H9 (cell line): ENCODE data around the gene PPCDC. TPM values are rescaled to one million over a fixed set of nuclear protein-coding genes. Genes with fewer than 3 reads are reported as not detected.

Source experiments
- DNase-seq: peaks from one replicate; pipeline ENCODE4 v3.0.0-alpha.2; 2017
- H2AFZ ChIP-seq: one replicate; pipeline ENCODE4 v1.6.1; 2013; ENCODE audit warnings: mild to moderate bottlenecking, low read length, control low read depth, moderate library complexity
- H2AK5ac ChIP-seq: 2 replicates; pipeline ENCODE4 v1.6.1; 2013; ENCODE audit warnings: low read length, control low read depth, mixed read lengths; ENCODE audit not compliant: insufficient read length
- H2BK120ac ChIP-seq: one replicate; pipeline ENCODE4 v1.6.1; 2013; ENCODE audit warnings: low read depth, mild to moderate bottlenecking, low read length, control low read depth, inconsistent platforms; ENCODE audit not compliant: poor library complexity, severe bottlenecking
- H2BK12ac ChIP-seq: 2 replicates; pipeline ENCODE4 v1.6.1; 2013; ENCODE audit warnings: low read length, control low read depth, mixed read lengths, low read depth; ENCODE audit not compliant: insufficient read length
- H2BK15ac ChIP-seq: 2 replicates; pipeline ENCODE4 v1.6.1; 2013; ENCODE audit warnings: low read depth, low read length, control low read depth
- H2BK20ac ChIP-seq: one replicate; pipeline ENCODE4 v1.6.1; 2013; ENCODE audit warnings: low read depth, mild to moderate bottlenecking, low read length, control low read depth, inconsistent platforms; ENCODE audit not compliant: poor library complexity, severe bottlenecking
- H2BK5ac ChIP-seq: 2 replicates; pipeline ENCODE4 v1.6.1; 2013; ENCODE audit warnings: low read length, control low read depth, mixed read lengths; ENCODE audit not compliant: insufficient read length
- H3K14ac ChIP-seq: 2 replicates; pipeline ENCODE4 v1.6.1; 2013; ENCODE audit warnings: low read length, control low read depth; ENCODE audit not compliant: insufficient read depth
- H3K18ac ChIP-seq: 2 replicates; pipeline ENCODE4 v1.6.1; 2013; ENCODE audit warnings: low read depth, mild to moderate bottlenecking, mixed read lengths, low read length, control low read depth; ENCODE audit not compliant: insufficient read length
- H3K23ac ChIP-seq: 2 replicates; pipeline ENCODE4 v1.6.1; 2013; ENCODE audit warnings: low read length, control low read depth, mixed read lengths, low read depth; ENCODE audit not compliant: insufficient read length
- H3K23me2 ChIP-seq: 2 replicates; pipeline ENCODE4 v1.6.1; 2013; ENCODE audit warnings: low read depth, mild to moderate bottlenecking, mixed read lengths, low read length, control low read depth; ENCODE audit not compliant: insufficient read length, poor library complexity, severe bottlenecking
- H3K27ac ChIP-seq: 2 replicates; pipeline ENCODE4 v1.5.1; 2013; ENCODE audit warnings: low read length, control low read depth, mixed read lengths, low read depth; ENCODE audit not compliant: insufficient read length
- H3K27me3 ChIP-seq: 2 replicates; pipeline ENCODE4 v1.6.1; 2013; ENCODE audit warnings: low read length, control low read depth, inconsistent platforms; ENCODE audit not compliant: insufficient read depth
- H3K4ac ChIP-seq: 2 replicates; pipeline ENCODE4 v1.6.1; 2013; ENCODE audit warnings: low read depth, mild to moderate bottlenecking, control low read depth, inconsistent platforms, low read length, moderate library complexity
- H3K4me1 ChIP-seq: 2 replicates; pipeline ENCODE4 v1.6.1; 2013; ENCODE audit warnings: low read length, control low read depth, inconsistent platforms; ENCODE audit not compliant: insufficient read depth
- H3K4me2 ChIP-seq: 2 replicates; pipeline ENCODE4 v1.6.1; 2013; ENCODE audit warnings: low read length, control low read depth, mixed read lengths; ENCODE audit not compliant: insufficient read length, insufficient read depth
- H3K56ac ChIP-seq: 2 replicates; pipeline ENCODE4 v1.6.1; 2013; ENCODE audit warnings: low read depth, mild to moderate bottlenecking, mixed read lengths, low read length, control low read depth; ENCODE audit not compliant: insufficient read length
- H3K79me1 ChIP-seq: 2 replicates; pipeline ENCODE4 v1.6.1; 2013; ENCODE audit warnings: low read depth, mild to moderate bottlenecking, moderate library complexity, low read length, control low read depth, inconsistent platforms; ENCODE audit not compliant: insufficient read depth, poor library complexity, severe bottlenecking
- H3K79me2 ChIP-seq: 2 replicates; pipeline ENCODE4 v1.6.1; 2013; ENCODE audit warnings: low read length, control low read depth, inconsistent platforms; ENCODE audit not compliant: insufficient read depth
- H3K9ac ChIP-seq: 2 replicates; pipeline ENCODE4 v1.6.1; 2013; ENCODE audit warnings: low read length, control low read depth, mixed read lengths; ENCODE audit not compliant: insufficient read length; ENCODE audit errors: extremely low read depth
- H3K9me3 ChIP-seq: one replicate; pipeline ENCODE4 v1.6.1; 2013; ENCODE audit warnings: low read depth, low read length, inconsistent platforms; ENCODE audit not compliant: control insufficient read depth
- H3T11ph ChIP-seq: one replicate; pipeline ENCODE4 v1.6.1; 2013; ENCODE audit warnings: mild to moderate bottlenecking, low read length, control low read depth, inconsistent platforms
- H4K20me1 ChIP-seq: one replicate; pipeline ENCODE4 v1.6.1; 2013; ENCODE audit not compliant: control insufficient read depth, insufficient read length, insufficient read depth
- H4K5ac ChIP-seq: 2 replicates; pipeline ENCODE4 v1.6.1; 2013; ENCODE audit warnings: low read depth, mild to moderate bottlenecking, mixed read lengths, low read length, control low read depth; ENCODE audit not compliant: insufficient read length
- H4K8ac ChIP-seq: replicated peaks from 2 replicates; pipeline ENCODE4 v1.6.1; 2013; ENCODE audit warnings: low read length, control low read depth, mixed read lengths, low read depth; ENCODE audit not compliant: insufficient read length
- H4K91ac ChIP-seq: 2 replicates; pipeline ENCODE4 v1.6.1; 2013; ENCODE audit warnings: low read depth, mild to moderate bottlenecking, moderate library complexity, mixed read lengths, low read length, control low read depth; ENCODE audit not compliant: insufficient read length
- H3K27ac Mint-ChIP-seq, 3 experiments: 2 replicates in 2 of 3; 3 replicates in 1 of 3; pipeline ENCODE4 v1.8.0; 2020 to 2021; ENCODE audit warnings: mixed read lengths in 3 of 3, mild to moderate bottlenecking in 1 of 3, moderate library complexity in 1 of 3
- H3K27me3 Mint-ChIP-seq: 2 replicates; pipeline ENCODE4 v1.8.0; 2021; ENCODE audit warnings: low read depth, mild to moderate bottlenecking, moderate library complexity, mixed read lengths
- H3K36me3 Mint-ChIP-seq, 3 experiments: 2 replicates in 2 of 3; 3 replicates in 1 of 3; pipeline ENCODE4 v1.8.0; 2020 to 2021; ENCODE audit warnings: low read depth in 3 of 3, mixed read lengths in 3 of 3; ENCODE audit not compliant: insufficient read depth in 1 of 3
- H3K4me1 Mint-ChIP-seq, 2 experiments: 2 replicates each; pipeline ENCODE4 v1.8.0; 2020; ENCODE audit warnings: mixed read lengths in 2 of 2
- H3K4me3 Mint-ChIP-seq, 2 experiments: 2 replicates in 1 of 2; 3 replicates in 1 of 2; pipeline ENCODE4 v1.8.0; 2020 to 2021; ENCODE audit warnings: mild to moderate bottlenecking in 2 of 2, mixed read lengths in 2 of 2, moderate library complexity in 1 of 2
- H3K9me3 Mint-ChIP-seq, 2 experiments: 2 replicates in 1 of 2; 3 replicates in 1 of 2; pipeline ENCODE4 v1.8.0; 2020; ENCODE audit warnings: mild to moderate bottlenecking in 2 of 2, mixed read lengths in 2 of 2, moderate library complexity in 1 of 2
- CTCF ChIP-seq: fragments of 200-600 bp; sonication (generic); conservative IDR thresholded peaks from 3 replicates; pipeline ENCODE4 v1.8.0; 2021; ENCODE audit warnings: antibody characterized with exemption, mild to moderate bottlenecking
- WGBS: extraction: QIAGEN DNeasy Blood & Tissue Kit; methylation state at CpG from one replicate; pipeline ENCODE4 v1.1.7; 2013; ENCODE audit warnings: missing lambda C conversion rate, low lambda C conversion rate, mixed read lengths; ENCODE audit not compliant: insufficient read length; ENCODE audit errors: extremely low coverage; 5-methylcytosine and 5-hydroxymethylcytosine counted together
- total RNA-seq: library from RNA; stranded (reverse); gene quantifications from 2 replicates; pipeline ENCODE4 v1.2.1, GENCODE V29; 2021

PPCDC gene
- total RNA-seq, 1 experiment from 2014 or later, result 17.6 TPM

- Histone ChIP-seq H3K23ac (no peak overlapping the region), H3K9me3 (no peaks in the 10 kb centered on the region), H3K27me3 (no peaks in the 10 kb centered on the region), H3K27ac (no peak overlapping the region), H3K18ac (no peak overlapping the region), H3K79me1 (peaks cover 3% of the 10 kb centered on the region), H3K14ac (no peak overlapping the region), H3K4ac (no peak overlapping the region), H4K91ac (no peak overlapping the region), H2BK5ac (no peak overlapping the region), H2BK15ac (no peak overlapping the region), H3K56ac (no peak overlapping the region), H2BK12ac (no peak overlapping the region), H4K5ac (no peak overlapping the region), H2BK120ac (no peak overlapping the region), H2AFZ (no peak overlapping the region), H4K20me1 (no peaks in the 10 kb centered on the region), H3K4me2 (no peak overlapping the region), H2AK5ac (no peak overlapping the region), H4K8ac (no peak overlapping the region), H2BK20ac (no peak overlapping the region), H3K4me1 (no peaks in the 10 kb centered on the region), H3K9ac (no peak overlapping the region), H3K23me2 (no peaks in the 10 kb centered on the region), H3K79me2 (no peaks in the 10 kb centered on the region), H3T11ph (no peak overlapping the region)
- DNase-seq, result no peak
- H3K4me1 Mint-ChIP-seq, result peaks cover 22 to 28% of the 10 kb centered on the region in 2 experiments
- peaks cover 10 to 25% (median 24%) of the 10 kb centered on the region in 3 experiments; a peak in 6 of 7 replicates for H3K36me3 Mint-ChIP-seq
- no peak for TF ChIP-seq CTCF
- no peaks in the 10 kb centered on the region; the same call in 1 of the 2 replicates for H3K27me3 Mint-ChIP-seq
- no peaks in the 10 kb centered on the region for H3K9me3 Mint-ChIP-seq
- H3K4me3 Mint-ChIP-seq, result no peak overlapping the region
- no CpG with 5 or more reads among the region's 3 CpGs for WGBS
- H3K27ac Mint-ChIP-seq, result no peak overlapping the region
Measured at GRCh38 chr15:75038231-75038630, 14.8 kb downstream of the PPCDC start.
